Activated naive CD4-positive, alpha-beta T cell treated with anti-CD3 and anti-CD28 coated beads, Interleukin-2, amount 50 U/mL, for 24 hours (primary cell): ENCODE results near the gene ST6GAL2.

ENCODE experiments used
- H3K27ac Mint-ChIP-seq: one replicate; pipeline ENCODE4 v1.8.0; 2021; ENCODE audit warnings: mild to moderate bottlenecking, mixed read lengths
- H3K27me3 Mint-ChIP-seq: one replicate; pipeline ENCODE4 v1.8.0; 2021; ENCODE audit warnings: mixed read lengths
- H3K36me3 Mint-ChIP-seq: one replicate; pipeline ENCODE4 v1.8.0; 2021; ENCODE audit warnings: mixed read lengths
- H3K4me1 Mint-ChIP-seq: one replicate; pipeline ENCODE4 v1.8.0; 2021; ENCODE audit warnings: mixed read lengths
- H3K4me3 Mint-ChIP-seq: one replicate; pipeline ENCODE4 v1.8.0; 2021; ENCODE audit warnings: mild to moderate bottlenecking, mixed read lengths
- H3K9me3 Mint-ChIP-seq: one replicate; pipeline ENCODE4 v1.8.0; 2021; ENCODE audit warnings: mixed read lengths

ST6GAL2 gene

DNA sequence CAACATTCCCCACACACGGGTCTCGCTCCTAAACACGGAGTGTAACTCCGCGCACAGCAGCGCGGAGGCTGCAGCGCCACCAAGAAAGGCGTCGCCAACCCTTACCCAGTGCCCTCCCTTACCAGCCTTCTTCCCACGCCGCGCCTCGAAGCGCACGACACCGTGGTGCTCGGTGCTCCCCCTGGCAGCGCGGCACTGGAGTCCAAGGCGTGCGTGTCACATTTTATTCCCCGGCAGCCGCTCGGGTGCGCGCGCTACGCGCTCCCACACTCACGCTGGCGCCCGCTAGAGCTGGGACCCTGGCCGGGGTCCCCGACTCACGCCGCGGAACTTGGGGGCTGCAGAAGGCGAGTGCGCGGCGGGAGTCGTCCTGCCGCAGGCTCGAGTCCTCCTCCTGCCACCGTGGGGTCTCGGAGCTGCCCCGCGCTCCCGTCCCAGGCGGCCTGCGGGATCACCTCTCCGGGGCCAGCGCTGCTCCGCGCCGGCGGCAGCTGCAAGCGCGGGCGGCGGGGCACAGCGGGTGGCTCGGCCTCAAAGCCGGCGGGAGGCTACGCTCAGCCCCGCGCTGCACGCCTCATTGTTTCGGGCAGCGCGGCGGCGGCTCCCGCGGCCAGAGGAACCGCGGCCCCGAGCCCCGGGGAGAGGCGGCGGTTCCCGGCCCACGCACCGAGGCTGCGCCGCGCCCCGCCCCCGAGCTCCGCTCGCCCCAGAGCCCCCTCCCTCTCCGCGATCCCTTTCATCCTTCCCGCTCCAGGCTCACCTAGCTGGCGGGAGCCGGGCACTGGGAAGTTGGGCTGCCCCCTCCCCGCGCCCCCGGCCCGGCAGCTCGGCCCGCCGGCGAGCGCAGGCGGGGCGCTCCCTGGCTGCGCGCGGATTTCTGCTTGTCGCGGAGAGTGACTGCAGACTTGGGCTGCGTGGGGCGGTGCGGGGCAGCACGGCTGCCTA lies at the start of gene ST6GAL2:
ST6GAL2 (minus strand) TSS at position 197 of the 945 bp plus-strand sequence. CDS start 42,190 bp downstream, outside the sequence.
- H3K27ac Mint-ChIP-seq = no peak within 1 kb of the TSS
- no peaks in the 10 kb centered on the region for H3K9me3 Mint-ChIP-seq
- H3K27me3 Mint-ChIP-seq = peaks cover 25% of the 10 kb centered on the region
- H3K4me1 Mint-ChIP-seq = peaks cover 7% of the 10 kb centered on the region
- H3K4me3 Mint-ChIP-seq = no peak within 1 kb of the TSS
- no peaks in the 10 kb centered on the region for H3K36me3 Mint-ChIP-seq

DNA sequence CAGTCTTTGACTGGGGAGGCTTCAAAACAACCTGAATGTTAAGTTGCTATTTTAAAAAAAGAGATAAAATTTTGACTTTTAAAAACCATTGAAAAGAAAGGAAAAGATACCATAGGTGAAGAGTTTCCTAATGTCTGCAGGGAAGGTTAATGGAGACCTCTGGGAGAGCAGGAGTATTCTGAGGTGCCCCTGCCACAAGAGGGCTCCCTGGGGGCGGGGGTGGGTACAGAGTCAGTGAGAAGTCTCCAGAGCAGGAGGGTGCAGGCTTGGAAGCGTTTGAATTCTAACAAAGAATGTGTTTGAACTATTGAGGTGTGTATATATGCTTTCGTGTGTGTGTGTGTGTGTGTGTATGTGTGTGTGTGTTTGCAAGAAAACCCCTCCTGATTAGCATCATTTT lies 46.7 kb upstream of the ST6GAL2 start:
- Mint-ChIP-seq H3K4me1 (no peaks in the 10 kb centered on the region), H3K27me3 (peaks cover 1% of the 10 kb centered on the region), H3K4me3 (no peak overlapping the region), H3K36me3 (no peaks in the 10 kb centered on the region), H3K9me3 (peaks cover 18% of the 10 kb centered on the region), H3K27ac (no peak overlapping the region)

DNA sequence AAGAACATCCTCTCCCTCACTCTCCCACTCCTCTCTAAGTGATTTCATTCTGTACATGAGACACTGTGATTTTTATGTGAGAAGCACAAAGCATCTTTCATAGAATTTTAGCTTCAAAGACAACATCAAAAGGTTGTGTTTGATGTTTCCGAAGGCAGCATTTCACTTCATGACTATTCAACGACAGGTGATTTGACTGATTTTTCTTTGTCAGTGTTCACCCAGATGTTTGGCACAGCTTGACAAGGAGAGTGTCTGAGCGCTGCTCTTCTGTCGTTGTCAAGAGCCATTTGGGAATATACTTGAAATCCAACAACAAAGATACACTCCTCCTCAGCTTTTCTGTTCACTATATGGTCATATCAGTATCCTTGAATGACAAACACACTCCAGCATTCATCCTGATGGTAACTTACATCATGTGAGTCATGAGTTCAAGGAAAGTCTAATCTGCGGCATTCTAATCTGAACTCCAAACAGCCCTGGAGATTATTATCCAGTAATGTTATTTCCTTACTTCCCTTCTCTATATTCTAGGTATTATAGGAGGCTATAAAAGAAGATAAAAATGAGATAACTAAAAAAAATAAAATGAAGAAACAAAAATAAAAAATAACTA lies 45.9 kb upstream of the ST6GAL2 start:
- Mint-ChIP-seq H3K27ac (no peak overlapping the region), H3K27me3 (peaks cover 1% of the 10 kb centered on the region), H3K4me1 (no peaks in the 10 kb centered on the region)

GRCh38 chr2:106921451-106921850 lies 35.5 kb upstream of the ST6GAL2 start:
- no peaks in the 10 kb centered on the region for H3K27me3 Mint-ChIP-seq
- no peaks in the 10 kb centered on the region for H3K4me1 Mint-ChIP-seq
- H3K9me3 Mint-ChIP-seq = peaks cover 10% of the 10 kb centered on the region
- H3K27ac Mint-ChIP-seq = no peak overlapping the region
- H3K36me3 Mint-ChIP-seq = no peaks in the 10 kb centered on the region
- H3K4me3 Mint-ChIP-seq = no peak overlapping the region

More for the DNA sequence above, 45.9 kb upstream of the ST6GAL2 start:
- H3K9me3 Mint-ChIP-seq = peaks cover 17% of the 10 kb centered on the region
- H3K36me3 Mint-ChIP-seq = no peaks in the 10 kb centered on the region
- H3K4me3 Mint-ChIP-seq = no peak overlapping the region

DNA sequence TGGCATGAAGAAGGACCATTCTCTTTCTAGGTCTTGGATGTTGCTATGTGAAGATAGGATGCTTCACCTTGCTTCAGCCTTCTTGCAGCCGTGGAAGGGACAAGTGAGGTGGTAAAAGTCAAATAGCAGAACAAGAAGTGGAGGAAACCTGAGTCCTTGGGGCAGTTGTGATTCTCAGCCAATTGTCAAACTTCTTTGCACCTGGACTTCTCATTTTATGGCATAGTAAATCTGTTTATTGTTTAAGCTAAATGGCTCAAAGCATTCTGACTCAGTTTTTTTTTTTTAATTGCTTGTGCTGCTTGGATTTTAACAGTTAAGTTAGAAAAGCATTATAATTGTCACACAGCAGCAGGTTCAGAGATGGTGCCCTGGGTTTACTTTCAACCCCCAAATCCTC lies 33.0 kb upstream of the ST6GAL2 start:
- Mint-ChIP-seq H3K9me3 (peaks cover 10% of the 10 kb centered on the region), H3K36me3 (no peaks in the 10 kb centered on the region), H3K27me3 (no peaks in the 10 kb centered on the region), H3K27ac (no peak overlapping the region), H3K4me1 (no peaks in the 10 kb centered on the region), H3K4me3 (no peak overlapping the region)

GRCh38 chr2:106904242-106904641 lies 18.3 kb upstream of the ST6GAL2 start:
- H3K9me3 Mint-ChIP-seq = no peaks in the 10 kb centered on the region
- H3K27ac Mint-ChIP-seq = no peak overlapping the region
- H3K4me3 Mint-ChIP-seq = no peak overlapping the region
- peaks cover under 1% of the 10 kb centered on the region for H3K27me3 Mint-ChIP-seq
- no peaks in the 10 kb centered on the region for H3K36me3 Mint-ChIP-seq
- H3K4me1 Mint-ChIP-seq = no peaks in the 10 kb centered on the region

DNA sequence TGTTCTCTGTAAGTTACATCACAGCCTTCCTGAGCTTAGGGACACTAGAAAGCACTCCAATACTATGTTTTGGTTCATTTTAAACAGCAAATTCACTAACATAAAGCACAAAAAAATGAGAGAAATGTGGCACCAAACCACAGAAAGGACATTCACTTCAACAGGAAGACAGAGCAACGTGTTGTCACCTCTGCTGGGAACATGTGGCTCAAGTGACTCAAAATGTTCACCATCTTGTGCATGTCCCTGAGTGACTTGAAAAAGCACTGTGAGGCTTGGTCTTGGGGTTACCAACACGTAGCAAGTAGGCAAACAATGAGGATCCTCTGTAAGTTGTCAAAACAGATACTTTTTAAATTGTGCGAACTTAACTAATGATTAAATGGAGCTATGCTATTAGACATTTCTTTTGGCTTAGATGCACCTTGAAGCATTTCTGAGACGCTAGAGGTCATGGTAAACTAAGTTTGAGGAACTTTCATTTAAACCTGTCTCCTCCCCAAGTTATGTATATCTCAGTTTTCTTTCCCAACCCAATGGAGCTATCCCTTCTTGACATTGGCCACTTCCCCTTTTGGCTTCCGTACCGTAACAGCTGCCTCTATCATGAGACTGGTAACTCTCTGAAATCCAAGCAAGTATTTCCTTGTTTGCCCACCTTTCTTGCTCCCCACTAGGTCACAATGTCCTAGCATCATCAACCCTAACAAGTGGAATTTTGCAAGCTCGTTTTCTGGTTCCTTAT lies 14.0 kb upstream of the ST6GAL2 start:
- no peak overlapping the region for H3K27ac Mint-ChIP-seq
- peaks cover 6% of the 10 kb centered on the region for H3K9me3 Mint-ChIP-seq
- H3K4me1 Mint-ChIP-seq = no peaks in the 10 kb centered on the region
- H3K36me3 Mint-ChIP-seq = no peaks in the 10 kb centered on the region
- H3K4me3 Mint-ChIP-seq = no peak overlapping the region
- H3K27me3 Mint-ChIP-seq = no peaks in the 10 kb centered on the region

GRCh38 chr2:106894545-106894944 lies 8.6 kb upstream of the ST6GAL2 start:
- H3K36me3 Mint-ChIP-seq = no peaks in the 10 kb centered on the region
- H3K27ac Mint-ChIP-seq = no peak overlapping the region
- H3K4me1 Mint-ChIP-seq = no peaks in the 10 kb centered on the region
- H3K27me3 Mint-ChIP-seq = peaks cover 1% of the 10 kb centered on the region
- H3K4me3 Mint-ChIP-seq = no peak overlapping the region
- H3K9me3 Mint-ChIP-seq = peaks cover 6% of the 10 kb centered on the region

DNA sequence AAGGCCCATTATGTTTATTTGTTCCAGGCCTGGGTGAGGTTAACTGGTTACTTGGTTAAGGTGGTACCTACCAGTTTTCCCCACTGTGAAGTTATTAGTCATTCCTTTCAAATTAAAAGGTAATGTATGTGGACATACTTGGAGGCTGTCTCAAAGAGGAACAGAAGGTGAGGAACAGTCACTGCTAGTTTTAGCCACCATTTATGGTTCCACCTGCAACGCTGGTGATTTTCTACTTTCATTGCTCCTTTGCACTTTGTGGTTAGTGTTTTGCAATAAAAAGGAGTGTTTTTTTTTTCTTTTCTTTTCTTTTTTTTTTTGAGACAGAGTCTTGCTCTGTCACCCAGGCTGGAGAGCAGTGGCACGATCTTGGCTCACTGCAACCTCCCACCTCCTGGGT lies 6.1 kb upstream of the ST6GAL2 start:
- Mint-ChIP-seq H3K27ac (no peak overlapping the region), H3K36me3 (no peaks in the 10 kb centered on the region), H3K27me3 (peaks cover 5% of the 10 kb centered on the region), H3K4me3 (no peak overlapping the region), H3K9me3 (no peaks in the 10 kb centered on the region), H3K4me1 (no peaks in the 10 kb centered on the region)

DNA sequence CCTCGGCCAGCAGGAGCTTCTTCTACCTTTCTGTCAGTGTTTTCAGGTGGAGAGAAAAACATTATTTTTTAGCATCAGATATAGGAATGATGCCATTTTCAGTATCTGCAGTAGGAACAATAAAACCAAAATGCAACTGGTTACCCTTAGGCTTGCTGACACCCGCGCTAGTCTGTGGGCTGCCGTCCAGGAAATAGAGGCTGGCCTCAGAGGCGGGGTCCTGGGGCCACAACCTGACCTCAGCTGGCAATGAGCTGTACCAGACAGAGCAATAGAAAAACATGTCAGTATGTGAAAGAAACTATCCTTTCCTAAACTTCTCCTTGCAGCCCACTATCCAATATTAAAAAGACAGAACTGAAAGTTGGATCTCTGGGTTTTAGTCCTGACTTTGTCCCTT lies 4.6 kb upstream of the ST6GAL2 start:
- H3K36me3 Mint-ChIP-seq = no peaks in the 10 kb centered on the region
- no peak overlapping the region for H3K27ac Mint-ChIP-seq
- no peaks in the 10 kb centered on the region for H3K9me3 Mint-ChIP-seq
- H3K27me3 Mint-ChIP-seq = peaks cover 9% of the 10 kb centered on the region
- peaks cover 2% of the 10 kb centered on the region for H3K4me1 Mint-ChIP-seq
- no peak overlapping the region for H3K4me3 Mint-ChIP-seq

DNA sequence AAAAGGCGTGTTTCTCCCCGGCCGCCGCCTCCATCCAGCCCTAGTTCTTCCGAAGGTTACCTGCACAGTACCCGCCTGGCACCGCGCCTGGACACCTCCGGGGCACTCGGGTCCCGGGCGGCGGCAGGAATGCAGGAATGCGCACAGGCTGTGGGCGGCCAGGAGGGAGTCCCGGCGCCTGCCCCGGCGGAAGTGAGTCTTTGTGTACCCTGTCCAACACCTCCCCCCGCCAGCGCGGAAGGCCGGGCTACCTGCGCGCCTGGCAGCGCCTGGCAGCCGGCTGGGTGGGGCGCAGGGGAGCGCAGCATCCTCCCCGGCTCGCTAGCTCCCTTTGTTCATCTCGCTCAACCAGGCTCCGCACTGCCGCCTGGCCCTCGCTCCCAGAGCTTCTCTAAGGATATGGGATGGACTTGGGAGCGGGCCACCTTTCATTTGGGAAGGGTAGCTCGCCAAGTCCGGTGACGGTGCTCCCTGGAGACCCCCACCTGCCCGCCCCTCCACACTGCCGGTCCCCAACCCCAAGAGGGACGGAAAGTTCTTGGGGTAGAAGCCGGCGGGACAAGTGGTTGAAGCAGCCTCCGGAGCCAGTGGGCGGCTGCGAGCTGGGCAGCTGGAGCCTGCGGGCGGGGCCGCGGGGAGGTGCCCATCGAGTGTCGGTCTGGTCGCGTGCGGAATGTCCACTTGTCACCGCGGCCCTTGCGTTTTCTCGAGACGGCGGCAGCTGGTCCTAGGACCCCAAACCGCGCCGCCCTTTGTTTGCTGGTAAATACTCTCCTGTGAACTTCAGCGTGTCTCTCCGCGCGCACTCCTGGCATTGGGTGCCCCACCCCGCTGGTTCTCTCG lies 1.2 kb upstream of the ST6GAL2 start:
- Mint-ChIP-seq H3K27ac (no peak overlapping the region), H3K9me3 (no peaks in the 10 kb centered on the region), H3K4me1 (peaks cover 7% of the 10 kb centered on the region), H3K4me3 (no peak overlapping the region), H3K27me3 (peaks cover 23% of the 10 kb centered on the region), H3K36me3 (no peaks in the 10 kb centered on the region)

- no peak overlapping the region for H3K4me3 Mint-ChIP-seq
- H3K36me3 Mint-ChIP-seq = no peaks in the 10 kb centered on the region
- peaks cover 25% of the 10 kb centered on the region for H3K27me3 Mint-ChIP-seq
- peaks cover 7% of the 10 kb centered on the region for H3K4me1 Mint-ChIP-seq
- H3K27ac Mint-ChIP-seq = no peak overlapping the region
- no peaks in the 10 kb centered on the region for H3K9me3 Mint-ChIP-seq
Measured at GRCh38 chr2:106885329-106885728, 638 bp downstream of the ST6GAL2 start.

GRCh38 chr2:106882673-106883072 lies 3.3 kb downstream of the ST6GAL2 start:
- H3K27me3 Mint-ChIP-seq = peaks cover 23% of the 10 kb centered on the region
- peaks cover 7% of the 10 kb centered on the region for H3K4me1 Mint-ChIP-seq
- no peaks in the 10 kb centered on the region for H3K9me3 Mint-ChIP-seq

DNA sequence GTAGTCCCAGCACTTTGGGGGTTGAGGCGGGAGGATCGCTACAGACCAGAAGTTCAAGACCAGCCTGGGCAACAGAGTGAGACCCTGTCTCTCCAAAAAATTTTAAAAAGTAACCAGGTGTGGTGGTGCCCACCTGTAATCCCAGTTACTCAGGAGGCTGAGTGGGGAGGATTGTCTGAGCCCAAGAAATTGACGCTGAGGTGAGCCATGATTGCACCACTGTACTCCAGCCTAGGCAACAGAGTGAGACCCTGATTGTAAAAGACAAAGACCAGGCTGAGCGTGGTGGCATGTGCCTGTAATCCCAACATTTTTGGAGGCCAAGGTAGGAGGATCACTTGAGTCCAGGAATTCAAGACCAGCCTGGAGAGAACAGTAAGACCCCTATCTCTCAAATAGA lies 7.8 kb downstream of the ST6GAL2 start:
- Mint-ChIP-seq H3K9me3 (no peaks in the 10 kb centered on the region), H3K27me3 (peaks cover 5% of the 10 kb centered on the region), H3K4me3 (no peak overlapping the region), H3K27ac (no peak overlapping the region), H3K4me1 (no peaks in the 10 kb centered on the region), H3K36me3 (no peaks in the 10 kb centered on the region)

More at GRCh38 chr2:106882673-106883072, 3.3 kb downstream of the ST6GAL2 start:
- Mint-ChIP-seq H3K36me3 (no peaks in the 10 kb centered on the region), H3K4me3 (no peak overlapping the region), H3K27ac (no peak overlapping the region)

GRCh38 chr2:106876699-106877098 lies 9.3 kb downstream of the ST6GAL2 start:
- Mint-ChIP-seq H3K4me1 (no peaks in the 10 kb centered on the region), H3K9me3 (no peaks in the 10 kb centered on the region), H3K4me3 (no peak overlapping the region), H3K27ac (no peak overlapping the region), H3K27me3 (peaks cover 5% of the 10 kb centered on the region), H3K36me3 (no peaks in the 10 kb centered on the region)
